SU-DHL-6 (cell line): Measurements from ENCODE around the gene SMOC1.

Source experiments
- CTCF ChIP-seq: fragments of 200-600 bp; sonication (generic); IDR thresholded peaks from one replicate; pipeline ENCODE4 v1.5.1; 2017; ENCODE audit warnings: antibody characterized with exemption, mild to moderate bottlenecking, low read length, moderate library complexity; ENCODE audit not compliant: insufficient read depth, poor library complexity, severe bottlenecking
- EZH2phosphoT487 ChIP-seq: fragments of 200-600 bp; sonication (generic), shearing (Covaris generic); conservative IDR thresholded peaks from 2 replicates; pipeline ENCODE4 v1.6.1; 2018; ENCODE audit warnings: mild to moderate bottlenecking, antibody characterized with exemption, low read length, moderate library complexity, mixed read lengths

- TF ChIP-seq EZH2phosphoT487 (no peak), CTCF (no peak)
These were observed 106.2 kb downstream of the SMOC1 start for GRCh38 chr14:69985463-69985862.
